Measurements from ENCODE around the gene CEACAM7.

The CEACAM7 gene

DNA sequence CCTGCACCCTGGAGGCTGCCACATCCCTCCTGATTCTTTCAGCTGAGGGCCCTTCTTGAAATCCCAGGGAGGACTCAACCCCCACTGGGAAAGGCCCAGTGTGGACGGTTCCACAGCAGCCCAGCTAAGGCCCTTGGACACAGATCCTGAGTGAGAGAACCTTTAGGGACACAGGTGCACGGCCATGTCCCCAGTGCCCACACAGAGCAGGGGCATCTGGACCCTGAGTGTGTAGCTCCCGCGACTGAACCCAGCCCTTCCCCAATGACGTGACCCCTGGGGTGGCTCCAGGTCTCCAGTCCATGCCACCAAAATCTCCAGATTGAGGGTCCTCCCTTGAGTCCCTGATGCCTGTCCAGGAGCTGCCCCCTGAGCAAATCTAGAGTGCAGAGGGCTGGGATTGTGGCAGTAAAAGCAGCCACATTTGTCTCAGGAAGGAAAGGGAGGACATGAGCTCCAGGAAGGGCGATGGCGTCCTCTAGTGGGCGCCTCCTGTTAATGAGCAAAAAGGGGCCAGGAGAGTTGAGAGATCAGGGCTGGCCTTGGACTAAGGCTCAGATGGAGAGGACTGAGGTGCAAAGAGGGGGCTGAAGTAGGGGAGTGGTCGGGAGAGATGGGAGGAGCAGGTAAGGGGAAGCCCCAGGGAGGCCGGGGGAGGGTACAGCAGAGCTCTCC lies 13.5 kb upstream of the CEACAM7 start:
- H4K20me1 ChIP-seq (ENCODE audit: low read depth, low read length), result no peaks in the 10 kb centered on the region
- H3K79me2 ChIP-seq (ENCODE audit: insufficient read depth, low read length), result no peaks in the 10 kb centered on the region
- H3K36me3 ChIP-seq (ENCODE audit: low read length), result no peaks in the 10 kb centered on the region
- no peaks in the 10 kb centered on the region for H3K27me3 ChIP-seq (ENCODE audit: low read length)
- H2AFZ ChIP-seq (ENCODE audit: low read depth, low read length, severe bottlenecking), result no peak overlapping the region
- H3K27ac ChIP-seq (ENCODE audit: low read depth, low read length), result no peak overlapping the region
- H3K9me3 ChIP-seq (ENCODE audit: insufficient read depth, low read length), result no peaks in the 10 kb centered on the region
- no peak overlapping the region for H3K4me3 ChIP-seq (ENCODE audit: insufficient read depth, low read length, poor library complexity, severe bottlenecking)
- no peaks in the 10 kb centered on the region for H3F3A ChIP-seq (ENCODE audit: insufficient read depth)
- TF ChIP-seq, protein P1, sequence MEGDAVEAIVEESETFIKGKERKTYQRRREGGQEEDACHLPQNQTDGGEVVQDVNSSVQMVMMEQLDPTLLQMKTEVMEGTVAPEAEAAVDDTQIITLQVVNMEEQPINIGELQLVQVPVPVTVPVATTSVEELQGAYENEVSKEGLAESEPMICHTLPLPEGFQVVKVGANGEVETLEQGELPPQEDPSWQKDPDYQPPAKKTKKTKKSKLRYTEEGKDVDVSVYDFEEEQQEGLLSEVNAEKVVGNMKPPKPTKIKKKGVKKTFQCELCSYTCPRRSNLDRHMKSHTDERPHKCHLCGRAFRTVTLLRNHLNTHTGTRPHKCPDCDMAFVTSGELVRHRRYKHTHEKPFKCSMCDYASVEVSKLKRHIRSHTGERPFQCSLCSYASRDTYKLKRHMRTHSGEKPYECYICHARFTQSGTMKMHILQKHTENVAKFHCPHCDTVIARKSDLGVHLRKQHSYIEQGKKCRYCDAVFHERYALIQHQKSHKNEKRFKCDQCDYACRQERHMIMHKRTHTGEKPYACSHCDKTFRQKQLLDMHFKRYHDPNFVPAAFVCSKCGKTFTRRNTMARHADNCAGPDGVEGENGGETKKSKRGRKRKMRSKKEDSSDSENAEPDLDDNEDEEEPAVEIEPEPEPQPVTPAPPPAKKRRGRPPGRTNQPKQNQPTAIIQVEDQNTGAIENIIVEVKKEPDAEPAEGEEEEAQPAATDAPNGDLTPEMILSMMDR (IDR thresholded peaks at IDR 0.05; ENCODE audit: insufficient read depth, low read length, poor library complexity, severe bottlenecking), result no peak
- no peak for TF ChIP-seq EZH2phosphoT487 (conservative IDR thresholded peaks at IDR 0.05; ENCODE audit: low read length)
- no peaks in the 10 kb centered on the region for H3K9me2 ChIP-seq (replicated peaks; ENCODE audit: insufficient read depth, low read length)
- H3K4me2 ChIP-seq (ENCODE audit: low read depth, low read length, poor library complexity, severe bottlenecking), result no peak overlapping the region
- H3K9ac ChIP-seq (ENCODE audit: low read length), result no peak overlapping the region

DNA sequence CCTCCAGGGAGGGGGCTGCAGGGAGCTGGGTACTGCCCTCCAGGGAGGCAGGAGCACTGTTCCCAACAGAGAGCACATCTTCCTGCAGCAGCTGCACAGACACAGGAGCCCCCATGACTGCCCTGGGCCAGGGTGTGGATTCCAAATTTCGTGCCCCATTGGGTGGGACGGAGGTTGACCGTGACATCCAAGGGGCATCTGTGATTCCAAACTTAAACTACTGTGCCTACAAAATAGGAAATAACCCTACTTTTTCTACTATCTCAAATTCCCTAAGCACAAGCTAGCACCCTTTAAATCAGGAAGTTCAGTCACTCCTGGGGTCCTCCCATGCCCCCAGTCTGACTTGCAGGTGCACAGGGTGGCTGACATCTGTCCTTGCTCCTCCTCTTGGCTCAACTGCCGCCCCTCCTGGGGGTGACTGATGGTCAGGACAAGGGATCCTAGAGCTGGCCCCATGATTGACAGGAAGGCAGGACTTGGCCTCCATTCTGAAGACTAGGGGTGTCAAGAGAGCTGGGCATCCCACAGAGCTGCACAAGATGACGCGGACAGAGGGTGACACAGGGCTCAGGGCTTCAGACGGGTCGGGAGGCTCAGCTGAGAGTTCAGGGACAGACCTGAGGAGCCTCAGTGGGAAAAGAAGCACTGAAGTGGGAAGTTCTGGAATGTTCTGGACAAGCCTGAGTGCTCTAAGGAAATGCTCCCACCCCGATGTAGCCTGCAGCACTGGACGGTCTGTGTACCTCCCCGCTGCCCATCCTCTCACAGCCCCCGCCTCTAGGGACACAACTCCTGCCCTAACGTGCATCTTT lies 12.5 kb upstream of the CEACAM7 start:
- no peaks in the 10 kb centered on the region for H3K36me3 ChIP-seq (ENCODE audit: low read length)
- TF ChIP-seq, protein P1 (IDR thresholded peaks at IDR 0.05; ENCODE audit: insufficient read depth, low read length, poor library complexity, severe bottlenecking), result no peak
- TF ChIP-seq EZH2phosphoT487 (conservative IDR thresholded peaks at IDR 0.05; ENCODE audit: low read length), result no peak
- H3K9me2 ChIP-seq (replicated peaks; ENCODE audit: insufficient read depth, low read length), result no peaks in the 10 kb centered on the region
- no peak overlapping the region for H3K27ac ChIP-seq (ENCODE audit: low read depth, low read length)
- no peaks in the 10 kb centered on the region for H4K20me1 ChIP-seq (ENCODE audit: low read depth, low read length)
- no peak overlapping the region for H3K4me3 ChIP-seq (ENCODE audit: insufficient read depth, low read length, poor library complexity, severe bottlenecking)
- H3K4me2 ChIP-seq (ENCODE audit: low read depth, low read length, poor library complexity, severe bottlenecking), result no peak overlapping the region
- H3K9me3 ChIP-seq (ENCODE audit: insufficient read depth, low read length), result no peaks in the 10 kb centered on the region
- H2AFZ ChIP-seq (ENCODE audit: low read depth, low read length, severe bottlenecking), result no peak overlapping the region
- H3K9ac ChIP-seq (ENCODE audit: low read length), result no peak overlapping the region
- H3K79me2 ChIP-seq (ENCODE audit: insufficient read depth, low read length), result no peaks in the 10 kb centered on the region
- H3F3A ChIP-seq (ENCODE audit: insufficient read depth), result no peaks in the 10 kb centered on the region
- H3K27me3 ChIP-seq (ENCODE audit: low read length), result no peaks in the 10 kb centered on the region

DNA sequence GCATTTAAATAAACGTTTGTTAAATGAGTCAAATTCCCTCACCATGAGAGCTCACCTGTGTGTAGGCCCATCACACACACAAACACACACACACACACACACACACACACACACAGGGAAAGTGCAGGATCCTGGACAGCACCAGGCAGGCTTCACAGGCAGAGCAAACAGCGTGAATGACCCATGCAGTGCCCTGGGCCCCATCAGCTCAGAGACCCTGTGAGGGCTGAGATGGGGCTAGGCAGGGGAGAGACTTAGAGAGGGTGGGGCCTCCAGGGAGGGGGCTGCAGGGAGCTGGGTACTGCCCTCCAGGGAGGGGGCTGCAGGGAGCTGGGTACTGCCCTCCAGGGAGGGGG lies 11.9 kb upstream of the CEACAM7 start:
- no peaks in the 10 kb centered on the region for H3K27me3 ChIP-seq (ENCODE audit: low read length)
- H4K20me1 ChIP-seq (ENCODE audit: low read depth, low read length), result no peaks in the 10 kb centered on the region
- H3K36me3 ChIP-seq (ENCODE audit: low read length), result no peaks in the 10 kb centered on the region
- H3K4me3 ChIP-seq (ENCODE audit: insufficient read depth, low read length, poor library complexity, severe bottlenecking), result no peak overlapping the region
- H3K79me2 ChIP-seq (ENCODE audit: insufficient read depth, low read length), result no peaks in the 10 kb centered on the region
- no peak overlapping the region for H3K9ac ChIP-seq (ENCODE audit: low read length)
- H3K9me3 ChIP-seq (ENCODE audit: insufficient read depth, low read length), result no peaks in the 10 kb centered on the region
- no peak overlapping the region for H2AFZ ChIP-seq (ENCODE audit: low read depth, low read length, severe bottlenecking)
- no peak overlapping the region for H3K27ac ChIP-seq (ENCODE audit: low read depth, low read length)
- no peaks in the 10 kb centered on the region for H3K9me2 ChIP-seq (replicated peaks; ENCODE audit: insufficient read depth, low read length)
- H3K4me2 ChIP-seq (ENCODE audit: low read depth, low read length, poor library complexity, severe bottlenecking), result no peak overlapping the region
- H3F3A ChIP-seq (ENCODE audit: insufficient read depth), result no peaks in the 10 kb centered on the region
- TF ChIP-seq EZH2phosphoT487 (conservative IDR thresholded peaks at IDR 0.05; ENCODE audit: low read length), result no peak
- TF ChIP-seq, protein P1 (IDR thresholded peaks at IDR 0.05; ENCODE audit: insufficient read depth, low read length, poor library complexity, severe bottlenecking), result no peak

Data from SU-DHL-6 (cell line).